ENCODE data around the gene MTMR6. TPM values are rescaled to one million over a fixed set of nuclear protein-coding genes. Genes with fewer than 3 reads are reported as not detected.

The MTMR6 gene
- total RNA-seq, 2 experiments from 2014 or later, result 15.9 to 16.9 TPM

Other genes with a start within 250 kb of the MTMR6 start
- under 1 TPM; 0.57 to 0.59 TPM for gene PABPC3, start 191.4 kb downstream of the MTMR6 start, total RNA-seq
- not detected for gene AMER2, start 115.2 kb downstream of the MTMR6 start, total RNA-seq
- 100 to 1,000 TPM; 133 to 141 TPM for gene NUP58, start 14.1 kb upstream of the MTMR6 start, total RNA-seq
- gene ATP8A2, start 84.5 kb upstream of the MTMR6 start, total RNA-seq, result under 1 TPM; 0.75 to 0.97 TPM